T-cell (primary cell): ENCODE results near the gene PVR. TPM values are rescaled to one million over a fixed set of nuclear protein-coding genes. Genes with fewer than 3 reads are reported as not detected.

Source experiments
- ATAC-seq, 4 experiments: fragments of 200-7000 bp in 3 of 4; fragments of 150-1000 bp in 1 of 4; cut with Tn5 transposase; replicated peaks in 1 of 4; 1 replicate in 3 of 4; 2 replicates in 1 of 4; pipeline ENCODE4 v1.10.0; 2021; ENCODE audit warnings: moderate library complexity in 3 of 4, mild to moderate bottlenecking in 2 of 4, moderate number of reproducible peaks in 1 of 4
- CTCF ChIA-PET, 2 donors: fragments of 300-600 bp; sonication (Branson Sonifier 250); formaldehyde crosslinking; loops; one replicate each; lab custom pipeline; 2022; ENCODE audit warnings: antibody characterized with exemption in 2 of 2; lab: Charles Lee
- POLR2A ChIA-PET, 2 donors: fragments of 300-600 bp; sonication (Branson Sonifier 250); formaldehyde crosslinking; loops; one replicate each; lab custom pipeline; 2022; ENCODE audit warnings: antibody characterized with exemption in 2 of 2; lab: Charles Lee
- DNase-seq, 35 experiments: peaks; one replicate each; pipeline versions ENCODE4 v3.0.0 to v3.0.0-alpha.2; 2013 to 2023
- H3K27ac ChIP-seq: one replicate; pipeline ENCODE4 v1.5.1; 2013; ENCODE audit warnings: low read length
- H3K27me3 ChIP-seq, 2 experiments: replicated peaks in 1 of 2; 1 replicate in 1 of 2; 2 replicates in 1 of 2; pipeline versions ENCODE4 v1.6.1 to v1.7.0; 2013; ENCODE audit warnings: low read length in 1 of 2, mixed read lengths in 1 of 2; ENCODE audit not compliant: control insufficient read depth in 2 of 2, insufficient read depth in 2 of 2; ENCODE audit errors: extremely low read depth in 1 of 2
- H3K36me3 ChIP-seq, 2 donors: 1 replicate in 1 of 2; 2 replicates in 1 of 2; pipeline versions ENCODE4 v1.6.1 to v1.7.0; 2013; ENCODE audit warnings: low read length in 1 of 2; ENCODE audit not compliant: control insufficient read depth in 2 of 2, insufficient read depth in 1 of 2; ENCODE audit errors: extremely low read depth in 1 of 2
- H3K4me1 ChIP-seq, 2 experiments: 1 replicate in 1 of 2; 2 replicates in 1 of 2; pipeline versions ENCODE4 v1.6.1 to v1.7.0; 2013; ENCODE audit warnings: low read length in 2 of 2, mixed read lengths in 1 of 2; ENCODE audit not compliant: insufficient read depth in 2 of 2, control insufficient read depth in 1 of 2; ENCODE audit errors: extremely low read depth in 1 of 2
- H3K4me3 ChIP-seq, 2 donors: 1 replicate in 1 of 2; 2 replicates in 1 of 2; pipeline versions ENCODE4 v1.5.1 to v1.7.0; 2013; ENCODE audit warnings: mild to moderate bottlenecking in 2 of 2, low read length in 1 of 2, moderate library complexity in 1 of 2; ENCODE audit not compliant: control insufficient read depth in 1 of 2; ENCODE audit errors: extremely low read depth in 1 of 2
- H3K9me3 ChIP-seq: 2 replicates; pipeline ENCODE4 v1.7.0; 2013
- H3K27ac Mint-ChIP-seq, 2 donors: one replicate each; pipeline ENCODE4 v1.8.0; 2020 to 2021; ENCODE audit warnings: mild to moderate bottlenecking in 2 of 2, mixed read lengths in 2 of 2
- H3K27me3 Mint-ChIP-seq, 2 donors: one replicate each; pipeline ENCODE4 v1.8.0; 2021 to 2022; ENCODE audit warnings: mixed read lengths in 2 of 2
- H3K36me3 Mint-ChIP-seq: one replicate; pipeline ENCODE4 v1.8.0; 2021; ENCODE audit warnings: mixed read lengths
- H3K4me1 Mint-ChIP-seq, 3 donors: one replicate each; pipeline ENCODE4 v1.8.0; 2020 to 2022; ENCODE audit warnings: mixed read lengths in 3 of 3, mild to moderate bottlenecking in 1 of 3
- H3K4me3 Mint-ChIP-seq, 3 donors: one replicate each; pipeline ENCODE4 v1.8.0; 2020 to 2022; ENCODE audit warnings: mild to moderate bottlenecking in 3 of 3, mixed read lengths in 3 of 3, moderate library complexity in 3 of 3
- H3K9me3 Mint-ChIP-seq, 3 donors: one replicate each; pipeline ENCODE4 v1.8.0; 2020 to 2022; ENCODE audit warnings: mixed read lengths in 3 of 3
- WGBS: methylation state at CpG from one replicate; pipeline ENCODE4 v1.1.5; 2013; ENCODE audit warnings: missing lambda C conversion rate; ENCODE audit not compliant: insufficient coverage; 5-methylcytosine and 5-hydroxymethylcytosine counted together
- total RNA-seq, 35 experiments: library from RNA in 6 of 35; stranded (reverse) in 6 of 35; fragments of 120-200 nt in 1 of 35; gene quantifications; one replicate each; pipeline versions ENCODE4 v1.2.1 to v1.2.4 and lab custom pipeline; 2013 to 2026

Gene PVR
- total RNA-seq, 5 donors from 2014 or later (not counting 1 experiment from before 2014, with no cell fraction given): 1.2 to 3.4 (median 2.8) TPM

- Mint-ChIP-seq H3K4me3 (no peak overlapping the region), H3K4me1 (no peaks in the 10 kb centered on the region), H3K27ac (no peak overlapping the region), H3K36me3 (no peaks in the 10 kb centered on the region), H3K27me3 (peaks cover 0 to 5% of the 10 kb centered on the region in 2 donors), H3K9me3 (no peaks in the 10 kb centered on the region)
- Histone ChIP-seq H3K4me1 (no peaks in the 10 kb centered on the region), H3K27ac (no peak overlapping the region), H3K27me3 (peaks cover 0 to 15% of the 10 kb centered on the region in 2 experiments), H3K36me3 (no peaks in the 10 kb centered on the region), H3K9me3 (no peaks in the 10 kb centered on the region), H3K4me3 (no peak overlapping the region)
- ATAC-seq (no peak), DNase-seq (no peak)
- ChIA-PET CTCF (no interaction called here), POLR2A (no interaction called here)
- WGBS: no CpG with 5 or more reads among the region's 5 CpGs
These were observed 27.9 kb upstream of the PVR start for GRCh38 chr19:44615863-44616247.

DNA sequence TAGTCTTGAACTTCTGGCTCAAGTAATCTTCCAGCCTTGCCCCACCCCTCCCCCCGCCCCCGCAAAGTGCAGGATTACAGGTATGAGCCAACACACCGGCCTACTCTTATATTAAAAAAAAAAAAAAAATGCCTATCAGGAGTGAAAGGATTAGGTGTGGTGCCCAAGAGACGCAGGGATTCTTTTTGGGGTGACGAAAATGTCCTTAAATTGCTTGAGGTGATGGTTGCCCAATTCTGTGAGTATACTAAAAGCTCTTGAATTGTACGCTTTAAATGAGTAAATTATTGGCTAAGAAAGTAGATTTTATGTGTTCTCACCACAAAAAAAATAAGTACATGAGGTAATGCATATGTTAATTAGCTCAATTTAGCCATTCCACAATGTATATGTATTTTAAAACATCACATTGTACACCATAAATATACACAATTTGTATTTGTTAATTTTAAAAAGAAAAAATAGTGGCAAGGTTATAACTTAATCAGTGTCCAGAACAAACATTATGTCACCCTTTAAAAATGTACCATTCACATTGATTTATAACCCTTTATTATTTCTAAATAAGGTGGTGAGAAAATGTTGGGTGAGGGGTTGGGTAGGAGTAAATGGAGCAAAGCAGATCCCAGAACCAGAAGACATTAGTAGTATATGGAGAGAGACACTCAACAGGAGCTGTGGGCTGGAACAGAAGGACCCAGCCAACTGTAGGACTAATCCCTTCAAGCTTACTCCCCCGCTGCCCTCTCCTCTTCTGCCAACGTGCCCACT, 26.4 kb upstream of the PVR start:
- no peak overlapping the region for H3K4me3 ChIP-seq
- ChIA-PET CTCF (no interaction called here), POLR2A (no interaction called here)
- no peaks in the 10 kb centered on the region for H3K9me3 Mint-ChIP-seq
- peaks cover 0 to 13% of the 10 kb centered on the region in 2 experiments for H3K27me3 ChIP-seq
- H3K9me3 ChIP-seq: no peaks in the 10 kb centered on the region
- WGBS: no CpG with 5 or more reads among the region's 8 CpGs
- H3K27ac ChIP-seq: no peak overlapping the region
- no peak for ATAC-seq
- no peak overlapping the region for H3K4me3 Mint-ChIP-seq
- no peaks in the 10 kb centered on the region for H3K4me1 Mint-ChIP-seq
- H3K36me3 Mint-ChIP-seq: no peaks in the 10 kb centered on the region
- no peak for DNase-seq
- no peaks in the 10 kb centered on the region for H3K36me3 ChIP-seq
- H3K27ac Mint-ChIP-seq: no peak overlapping the region
- H3K4me1 ChIP-seq: no peaks in the 10 kb centered on the region
- peaks cover 0 to 5% of the 10 kb centered on the region in 2 donors for H3K27me3 Mint-ChIP-seq

GRCh38 chr19:44618640-44619357, 24.9 kb upstream of the PVR start:
- H3K4me3 ChIP-seq: no peak overlapping the region
- H3K27ac ChIP-seq: no peak overlapping the region
- Mint-ChIP-seq H3K27me3 (peaks cover 0 to 2% of the 10 kb centered on the region in 2 donors), H3K27ac (no peak overlapping the region), H3K36me3 (no peaks in the 10 kb centered on the region), H3K4me1 (no peaks in the 10 kb centered on the region), H3K4me3 (no peak overlapping the region), H3K9me3 (no peaks in the 10 kb centered on the region)
- ChIA-PET POLR2A (no interaction called here), CTCF (no interaction called here)
- no peaks in the 10 kb centered on the region for H3K36me3 ChIP-seq
- no peak for ATAC-seq
- no peaks in the 10 kb centered on the region for H3K4me1 ChIP-seq
- DNase-seq: no peak
- H3K27me3 ChIP-seq: peaks cover 0 to 19% of the 10 kb centered on the region in 2 experiments
- WGBS: 75% methylated on average over 3 of the region's 7 CpGs
- H3K9me3 ChIP-seq: no peaks in the 10 kb centered on the region

DNA sequence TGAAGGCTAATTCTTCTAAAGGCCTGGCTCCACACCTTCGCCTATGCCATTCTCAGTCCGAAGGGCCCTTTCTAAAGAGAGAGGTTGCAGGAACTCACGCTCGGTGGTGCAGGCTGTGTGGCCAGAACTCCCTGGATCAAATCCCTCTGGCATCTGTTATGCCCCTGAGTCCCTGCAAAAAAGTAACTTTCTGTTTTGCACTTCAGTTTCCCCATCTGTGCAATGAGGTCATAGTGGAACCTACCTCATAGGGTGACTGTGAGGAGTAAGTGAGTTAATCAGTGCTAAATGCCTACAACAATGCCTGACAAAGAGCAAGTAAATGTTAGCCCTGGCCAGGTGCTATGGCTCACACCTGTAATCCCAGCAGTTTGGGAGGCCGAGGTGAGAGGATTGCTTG, 23.0 kb upstream of the PVR start:
- Mint-ChIP-seq H3K27me3 (peaks cover 0 to 5% of the 10 kb centered on the region in 2 donors), H3K4me1 (no peaks in the 10 kb centered on the region), H3K27ac (no peak overlapping the region), H3K4me3 (no peak overlapping the region), H3K36me3 (no peaks in the 10 kb centered on the region), H3K9me3 (no peaks in the 10 kb centered on the region)
- ATAC-seq: no peak
- Histone ChIP-seq H3K27ac (no peak overlapping the region), H3K9me3 (no peaks in the 10 kb centered on the region), H3K4me3 (no peak overlapping the region), H3K36me3 (no peaks in the 10 kb centered on the region), H3K4me1 (no peaks in the 10 kb centered on the region), H3K27me3 (peaks cover 0 to 17% of the 10 kb centered on the region in 2 experiments)
- DNase-seq: no peak
- CTCF ChIA-PET: no interaction called here
- POLR2A ChIA-PET: no interaction called here
- 95% methylated on average over 4 of the region's 5 CpGs for WGBS

DNA sequence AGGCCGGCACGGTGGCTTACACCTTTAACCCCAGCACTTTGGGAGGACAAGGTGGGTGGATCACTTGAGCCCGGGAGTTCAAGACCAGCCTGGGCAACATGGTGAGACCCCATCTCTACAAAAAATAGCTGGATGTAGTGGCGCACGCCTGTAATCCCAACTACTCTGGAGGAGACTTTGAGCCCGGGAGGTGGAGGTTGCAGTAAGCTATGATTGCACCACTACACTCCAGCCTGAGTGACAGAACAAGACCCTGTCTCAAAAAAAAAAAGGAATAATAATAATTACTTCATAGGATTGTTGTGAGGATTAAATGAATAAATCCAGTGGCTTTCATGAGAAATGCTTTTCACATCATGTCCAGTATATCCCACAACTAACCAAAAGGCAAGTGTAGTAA, 22.3 kb upstream of the PVR start:
- Mint-ChIP-seq H3K4me1 (no peaks in the 10 kb centered on the region), H3K27ac (no peak overlapping the region), H3K36me3 (no peaks in the 10 kb centered on the region), H3K27me3 (peaks cover 1 to 11% of the 10 kb centered on the region in 2 donors), H3K9me3 (no peaks in the 10 kb centered on the region), H3K4me3 (no peak overlapping the region)
- Histone ChIP-seq H3K36me3 (no peaks in the 10 kb centered on the region), H3K27me3 (peaks cover 0 to 21% of the 10 kb centered on the region in 2 experiments), H3K4me1 (no peaks in the 10 kb centered on the region), H3K27ac (no peak overlapping the region), H3K9me3 (no peaks in the 10 kb centered on the region), H3K4me3 (no peak overlapping the region)
- CTCF ChIA-PET: no interaction called here
- no CpG with 5 or more reads among the region's 6 CpGs for WGBS
- no peak for DNase-seq
- no peak for ATAC-seq
- POLR2A ChIA-PET: no interaction called here

DNA sequence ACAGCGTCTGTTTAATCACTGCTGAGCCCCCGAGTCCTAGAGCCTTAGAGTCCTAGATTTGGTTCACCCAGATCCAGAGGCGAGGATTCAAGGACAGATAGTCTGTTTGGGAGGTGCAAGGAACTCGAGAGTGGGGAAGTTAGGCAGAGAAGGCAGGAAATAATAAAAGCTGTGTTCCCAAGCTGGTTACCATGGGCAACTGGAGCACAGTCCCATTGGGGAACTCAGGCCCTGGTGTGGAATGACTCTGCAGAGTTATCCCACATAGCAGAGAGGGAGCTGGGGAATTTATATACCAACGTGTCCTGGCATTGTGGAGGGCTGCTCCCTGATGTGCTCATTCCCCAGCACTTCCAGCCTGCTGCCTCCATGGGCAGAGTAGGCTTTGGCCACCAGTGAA, 20.6 kb upstream of the PVR start:
- no peaks in the 10 kb centered on the region for H3K36me3 ChIP-seq
- H3K9me3 Mint-ChIP-seq: no peaks in the 10 kb centered on the region
- DNase-seq: no peak
- H3K27me3 Mint-ChIP-seq: peaks cover 9 to 19% of the 10 kb centered on the region in 2 donors
- no peak overlapping the region for H3K4me3 Mint-ChIP-seq
- no peaks in the 10 kb centered on the region for H3K36me3 Mint-ChIP-seq
- WGBS: 28% methylated on average over 3 of the region's 5 CpGs
- H3K4me3 ChIP-seq: no peak overlapping the region
- no peaks in the 10 kb centered on the region for H3K4me1 ChIP-seq
- no peaks in the 10 kb centered on the region for H3K4me1 Mint-ChIP-seq
- POLR2A ChIA-PET: no interaction called here
- ATAC-seq: no peak
- no peak overlapping the region for H3K27ac ChIP-seq
- H3K9me3 ChIP-seq: no peaks in the 10 kb centered on the region
- peaks cover 0 to 25% of the 10 kb centered on the region in 2 experiments for H3K27me3 ChIP-seq
- no peak overlapping the region for H3K27ac Mint-ChIP-seq
- CTCF ChIA-PET: no interaction called here
